ENCODE data around the gene FNDC10. TPM values are rescaled to one million over a fixed set of nuclear protein-coding genes. Genes with fewer than 3 reads are reported as not detected.
"Not testable (repeated sequence)": the region's sequence is repeated elsewhere in the genome, so short reads cannot be mapped to it uniquely, and the experiment has no call there.

The FNDC10 gene
- total RNA-seq, 4 donors from 2014 or later: 9.0 to 26.2 (median 24.5) TPM

DNA sequence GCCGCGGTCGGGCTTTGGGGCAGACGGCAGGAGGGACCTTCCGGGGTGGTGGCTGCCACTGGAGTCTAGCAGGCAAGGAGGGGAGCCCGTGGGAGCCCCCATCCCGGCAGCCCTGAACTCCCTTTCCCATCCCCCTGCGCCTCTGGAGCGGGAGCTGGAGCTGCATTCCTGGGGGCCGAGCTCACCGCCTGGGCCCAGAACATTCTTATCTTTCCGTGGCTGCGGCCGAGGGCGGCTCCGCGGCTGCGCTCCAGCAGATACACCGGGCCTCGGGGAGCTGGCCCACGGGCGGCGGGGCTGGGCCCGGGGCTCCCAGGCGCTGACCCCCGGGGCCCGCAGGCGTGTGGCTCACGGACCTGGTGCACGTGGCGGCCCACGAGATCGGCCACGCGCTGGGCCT, 33.5 kb upstream of the FNDC10 start:
- H3K27ac ChIP-seq, H3K4me3 ChIP-seq: not testable (repeated sequence)

DNA sequence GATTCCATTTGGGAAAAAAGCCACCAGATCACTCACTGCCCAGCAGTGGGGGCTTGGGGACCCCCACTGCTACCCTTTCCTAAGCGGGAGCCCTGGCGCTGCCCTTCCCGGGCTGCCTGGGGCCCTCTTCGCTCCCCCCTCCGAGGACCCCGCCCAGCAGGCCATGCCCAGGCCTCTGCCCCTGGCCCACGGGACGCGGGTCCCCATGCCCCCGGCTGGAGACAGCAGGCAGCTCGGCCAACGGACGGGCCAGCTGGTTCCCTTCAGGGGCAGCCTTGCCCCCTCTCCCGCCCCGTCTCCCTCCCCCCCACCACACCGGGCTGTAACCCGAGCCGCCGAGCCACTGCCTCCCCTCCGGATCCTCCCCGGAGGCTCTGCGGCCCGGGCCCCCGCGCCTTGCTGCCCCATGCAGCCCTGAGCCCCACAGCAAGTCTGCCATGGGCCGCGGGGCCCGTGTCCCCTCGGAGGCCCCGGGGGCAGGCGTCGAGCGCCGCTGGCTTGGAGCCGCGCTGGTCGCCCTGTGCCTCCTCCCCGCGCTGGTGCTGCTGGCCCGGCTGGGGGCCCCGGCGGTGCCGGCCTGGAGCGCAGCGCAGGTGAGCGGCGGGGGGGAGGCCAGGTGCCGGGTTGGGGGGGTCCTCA, 32.0 kb upstream of the FNDC10 start, which contains the start of gene MMP23B:
TSS of gene MMP23B (plus strand) at position 392 of the 639 bp plus-strand sequence. CDS start at position 438, 46 bp downstream.
- H3K36me3 ChIP-seq: peaks cover 11% of the 10 kb centered on the region
- TF ChIP-seq, protein P1, sequence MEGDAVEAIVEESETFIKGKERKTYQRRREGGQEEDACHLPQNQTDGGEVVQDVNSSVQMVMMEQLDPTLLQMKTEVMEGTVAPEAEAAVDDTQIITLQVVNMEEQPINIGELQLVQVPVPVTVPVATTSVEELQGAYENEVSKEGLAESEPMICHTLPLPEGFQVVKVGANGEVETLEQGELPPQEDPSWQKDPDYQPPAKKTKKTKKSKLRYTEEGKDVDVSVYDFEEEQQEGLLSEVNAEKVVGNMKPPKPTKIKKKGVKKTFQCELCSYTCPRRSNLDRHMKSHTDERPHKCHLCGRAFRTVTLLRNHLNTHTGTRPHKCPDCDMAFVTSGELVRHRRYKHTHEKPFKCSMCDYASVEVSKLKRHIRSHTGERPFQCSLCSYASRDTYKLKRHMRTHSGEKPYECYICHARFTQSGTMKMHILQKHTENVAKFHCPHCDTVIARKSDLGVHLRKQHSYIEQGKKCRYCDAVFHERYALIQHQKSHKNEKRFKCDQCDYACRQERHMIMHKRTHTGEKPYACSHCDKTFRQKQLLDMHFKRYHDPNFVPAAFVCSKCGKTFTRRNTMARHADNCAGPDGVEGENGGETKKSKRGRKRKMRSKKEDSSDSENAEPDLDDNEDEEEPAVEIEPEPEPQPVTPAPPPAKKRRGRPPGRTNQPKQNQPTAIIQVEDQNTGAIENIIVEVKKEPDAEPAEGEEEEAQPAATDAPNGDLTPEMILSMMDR (IDR thresholded peaks at IDR 0.05): no peak
- no peak for TF ChIP-seq POLR2A (IDR thresholded peaks at IDR 0.05)
- no peak for TF ChIP-seq EP300 (IDR thresholded peaks at IDR 0.05)
- no peak for TF ChIP-seq POLR2AphosphoS5 (IDR thresholded peaks at IDR 0.05)
- no peaks in the 10 kb centered on the region for H3K9me3 ChIP-seq
- peak in 1 of 2 donors; percentile 73 for DNase-seq (ENCODE audit: low spot score in 2 of 2)
- peaks cover 30% of the 10 kb centered on the region for H3K27me3 ChIP-seq
- WGBS: 0% methylated on average over 2 of the region's 48 CpGs
- peak within 1 kb of the TSS; percentile 57 for H3K27ac ChIP-seq
- H3K4me3 ChIP-seq: peak within 1 kb of the TSS; percentile 33
- H3K4me1 ChIP-seq: peaks cover 51% of the 10 kb centered on the region

More for the DNA sequence above, 33.5 kb upstream of the FNDC10 start:
- peaks cover 30% of the 10 kb centered on the region for H3K27me3 ChIP-seq
- H3K36me3 ChIP-seq: peaks cover 18% of the 10 kb centered on the region
- H3K4me1 ChIP-seq: peaks cover 39% of the 10 kb centered on the region
- no CpG with 5 or more reads among the region's 35 CpGs for WGBS
- H3K9me3 ChIP-seq; DNase-seq (ENCODE audit: low spot score in 2 of 2): not testable (repeated sequence)

DNA sequence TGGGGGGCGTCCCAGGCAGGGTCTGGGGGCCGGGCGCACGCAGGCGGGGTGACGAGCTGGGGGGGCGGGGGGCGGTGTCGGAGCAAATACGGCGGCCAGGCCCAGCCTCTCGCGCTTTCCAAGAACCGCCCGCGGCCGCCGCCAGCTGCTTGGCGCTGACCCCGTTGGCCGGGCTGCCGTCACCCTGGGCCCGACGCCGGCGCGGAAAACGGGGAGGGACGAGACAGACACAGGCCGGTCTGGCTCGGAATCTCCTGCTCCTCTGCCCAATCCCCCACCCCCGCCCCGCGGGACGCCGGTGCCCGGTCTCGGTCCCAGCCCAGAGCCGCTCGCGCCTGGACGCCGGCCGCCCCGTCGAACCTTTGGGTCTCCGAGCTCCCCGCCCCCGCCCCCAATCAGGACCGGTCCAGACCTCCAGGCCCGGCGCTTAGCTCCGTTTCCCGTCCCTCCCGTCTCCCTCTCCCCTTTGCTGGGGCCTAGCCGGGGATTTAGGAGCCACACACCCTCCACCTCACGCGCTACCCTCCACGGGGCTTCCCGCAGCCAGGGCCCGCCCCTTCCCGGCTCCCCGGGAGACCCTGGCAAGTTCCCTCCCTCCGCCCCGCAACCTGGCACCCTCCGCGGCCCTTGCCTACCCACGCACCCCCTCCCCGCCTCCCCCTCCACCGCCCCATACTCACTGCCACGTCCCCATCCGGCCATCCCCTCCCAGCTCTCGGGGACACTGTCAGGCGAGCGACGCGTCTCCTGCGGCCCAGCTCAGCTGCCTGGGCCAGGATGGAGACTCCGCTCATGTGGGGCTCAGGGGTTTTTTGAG, 31.2 kb upstream of the FNDC10 start:
- peak in 1 of 2 donors; percentile 83 for DNase-seq (ENCODE audit: low spot score in 2 of 2)
- TF ChIP-seq POLR2A (IDR thresholded peaks at IDR 0.05): no peak
- no peak for TF ChIP-seq EP300 (IDR thresholded peaks at IDR 0.05)
- no peak for TF ChIP-seq POLR2AphosphoS5 (IDR thresholded peaks at IDR 0.05)
- TF ChIP-seq, protein P1 (IDR thresholded peaks at IDR 0.05): no peak
- Histone ChIP-seq H3K9me3 (no peaks in the 10 kb centered on the region), H3K27ac (peak overlapping the region; percentile 57), H3K4me3 (peak overlapping the region; percentile 33), H3K4me1 (peaks cover 58% of the 10 kb centered on the region), H3K27me3 (peaks cover 30% of the 10 kb centered on the region), H3K36me3 (peaks cover 4% of the 10 kb centered on the region)
- 7% methylated on average over 25 of the region's 79 CpGs for WGBS

DNA sequence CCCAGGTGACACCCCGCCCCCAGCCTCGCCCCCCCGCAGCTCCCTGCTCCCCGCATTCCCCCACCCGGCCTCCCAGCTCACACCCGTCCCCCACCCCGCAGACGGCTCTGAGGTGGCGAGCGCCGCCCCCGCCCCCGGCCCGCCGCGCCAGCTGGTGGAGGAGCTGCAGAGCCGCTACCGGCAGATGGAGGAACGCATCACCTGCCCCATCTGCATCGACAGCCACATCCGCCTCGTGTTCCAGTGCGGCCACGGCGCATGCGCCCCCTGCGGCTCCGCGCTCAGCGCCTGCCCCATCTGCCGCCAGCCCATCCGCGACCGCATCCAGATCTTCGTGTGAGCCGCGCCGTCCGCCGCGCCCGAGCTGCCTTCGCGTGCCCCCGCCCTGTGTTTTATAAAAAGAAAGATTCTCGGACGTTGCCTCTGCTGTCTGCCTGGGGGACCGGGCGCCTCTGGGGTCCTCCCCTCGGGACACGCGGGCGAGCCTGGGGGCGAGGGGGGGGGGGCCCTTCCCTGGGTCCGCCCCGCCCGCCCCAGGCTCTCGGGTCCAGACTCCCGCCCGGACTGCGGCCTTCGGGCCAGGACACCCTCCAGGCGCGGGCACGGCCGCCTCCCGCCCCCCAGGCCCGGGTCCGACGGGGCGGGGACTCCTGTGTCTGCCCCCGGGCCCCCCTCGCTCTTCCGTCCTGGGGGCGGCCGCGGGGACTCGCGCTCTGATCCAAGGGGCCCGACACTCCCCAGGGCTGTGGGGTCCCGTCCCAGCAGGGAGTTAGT, 30.4 kb upstream of the FNDC10 start:
- Histone ChIP-seq H3K36me3 (peaks cover 4% of the 10 kb centered on the region), H3K27me3 (peaks cover 30% of the 10 kb centered on the region), H3K9me3 (no peaks in the 10 kb centered on the region), H3K27ac (peak overlapping the region; percentile 57), H3K4me3 (peak overlapping the region; percentile 33), H3K4me1 (peaks cover 59% of the 10 kb centered on the region)
- DNase-seq (ENCODE audit: low spot score in 2 of 2): peak; percentile 87 to 91
- TF ChIP-seq, protein P1 (IDR thresholded peaks at IDR 0.05): no peak
- TF ChIP-seq POLR2A (IDR thresholded peaks at IDR 0.05) (peak in 1 of 2 donors; percentile 44), EP300 (IDR thresholded peaks at IDR 0.05) (no peak), POLR2AphosphoS5 (IDR thresholded peaks at IDR 0.05) (no peak)
- WGBS: 17% methylated on average over 6 of the region's 81 CpGs

DNA sequence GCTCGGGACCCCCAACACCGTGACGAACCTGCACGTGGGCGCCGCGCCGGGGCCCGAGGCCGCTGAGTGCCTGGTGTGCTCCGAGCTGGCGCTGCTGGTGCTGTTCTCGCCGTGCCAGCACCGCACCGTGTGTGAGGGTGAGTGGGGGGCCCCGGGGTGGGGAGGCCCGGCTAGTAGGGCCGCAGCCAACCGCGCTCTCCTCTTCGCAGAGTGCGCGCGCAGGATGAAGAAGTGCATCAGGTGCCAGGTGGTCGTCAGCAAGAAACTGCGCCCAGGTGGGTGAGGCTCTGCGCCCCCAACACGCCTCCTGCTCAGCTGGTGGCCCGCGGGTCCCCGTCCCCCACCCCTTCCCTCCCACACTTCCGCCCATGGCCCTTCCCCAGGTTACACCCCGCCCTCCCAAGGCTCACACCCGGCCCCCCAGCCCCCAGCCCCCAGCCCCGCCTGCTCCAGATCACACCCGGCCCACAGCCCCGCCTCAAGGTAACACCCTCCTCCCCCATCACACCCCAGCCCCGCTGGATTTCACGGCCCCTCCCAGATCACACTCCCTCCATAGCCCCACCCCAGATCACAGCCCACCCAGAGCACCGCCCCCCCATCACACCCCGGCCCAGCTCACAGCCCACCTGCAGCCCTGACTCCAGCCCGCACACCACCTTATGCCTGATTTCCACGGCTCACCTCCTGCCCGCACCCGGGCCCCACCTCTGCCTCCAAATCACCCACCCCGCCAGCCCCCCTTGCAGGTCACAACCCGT, 29.7 kb upstream of the FNDC10 start:
- TF ChIP-seq POLR2A (IDR thresholded peaks at IDR 0.05): no peak
- TF ChIP-seq EP300 (IDR thresholded peaks at IDR 0.05): no peak
- TF ChIP-seq, protein P1 (IDR thresholded peaks at IDR 0.05): no peak
- no peak for TF ChIP-seq POLR2AphosphoS5 (IDR thresholded peaks at IDR 0.05)
- H3K4me3 ChIP-seq: peak overlapping the region; percentile 49
- peak overlapping the region; percentile 24 for H3K27ac ChIP-seq
- H3K9me3 ChIP-seq: no peaks in the 10 kb centered on the region
- peak in 1 of 2 donors; percentile 79 for DNase-seq (ENCODE audit: low spot score in 2 of 2)
- H3K36me3 ChIP-seq: peaks cover 4% of the 10 kb centered on the region
- WGBS: 52% methylated on average over 8 of the region's 48 CpGs
- peaks cover 30% of the 10 kb centered on the region for H3K27me3 ChIP-seq
- peaks cover 59% of the 10 kb centered on the region for H3K4me1 ChIP-seq

All from suprapubic skin (tissue), 4 donors.